KMS-11 (cell line): ENCODE results near the gene DDX51.

Source experiments
- H2AFZ ChIP-seq: fragments of 200-600 bp; sonication (generic); 2 replicates; pipeline ENCODE4 v1.6.1; 2016; ENCODE audit warnings: antibody characterized with exemption, mixed run types, low read depth
- H3K27ac ChIP-seq: fragments of 200-600 bp; sonication (generic); 2 replicates; pipeline ENCODE4 v1.6.1; 2016; ENCODE audit warnings: mild to moderate bottlenecking, mixed run types
- H3K27me3 ChIP-seq: fragments of 200-600 bp; sonication (generic); 2 replicates; pipeline ENCODE4 v1.6.1; 2017; ENCODE audit warnings: mild to moderate bottlenecking, low read depth, mixed run types, moderate library complexity; ENCODE audit not compliant: insufficient read depth
- H3K36me3 ChIP-seq: fragments of 200-600 bp; sonication (generic); 2 replicates; pipeline ENCODE4 v1.6.1; 2017; ENCODE audit warnings: mild to moderate bottlenecking, mixed run types; ENCODE audit not compliant: insufficient read depth
- H3K4me1 ChIP-seq: fragments of 200-600 bp; sonication (generic); 2 replicates; pipeline ENCODE4 v1.6.1; 2016; ENCODE audit warnings: mild to moderate bottlenecking, low read depth, mixed run types; ENCODE audit not compliant: poor library complexity, severe bottlenecking
- H3K4me2 ChIP-seq: fragments of 200-600 bp; sonication (generic); 2 replicates; pipeline ENCODE4 v1.7.0; 2016; ENCODE audit warnings: mild to moderate bottlenecking, mixed run types
- H3K4me3 ChIP-seq: fragments of 200-600 bp; sonication (generic); IDR thresholded peaks from 2 replicates; pipeline ENCODE4 v1.6.1; 2017; ENCODE audit warnings: low read depth, low read length, mixed read lengths; ENCODE audit not compliant: insufficient read depth
- H3K79me2 ChIP-seq: fragments of 200-600 bp; sonication (generic); 2 replicates; pipeline ENCODE4 v1.6.1; 2016; ENCODE audit warnings: low read depth, mixed run types; ENCODE audit not compliant: insufficient read depth
- H3K9ac ChIP-seq: fragments of 200-600 bp; sonication (generic); 2 replicates; pipeline ENCODE4 v1.6.1; 2016; ENCODE audit warnings: mild to moderate bottlenecking, mixed run types
- H4K20me1 ChIP-seq: fragments of 200-600 bp; sonication (generic); 2 replicates; pipeline ENCODE4 v1.6.1; 2016; ENCODE audit warnings: mild to moderate bottlenecking, mixed run types; ENCODE audit not compliant: insufficient read depth
- TF ChIP-seq, protein P1 (sequence below): fragments of 200-600 bp; sonication (generic); conservative IDR thresholded peaks from 2 replicates; pipeline ENCODE4 v1.6.1; 2017; ENCODE audit warnings: low read depth, mild to moderate bottlenecking, antibody characterized with exemption, low read length, moderate library complexity, mixed read lengths

Gene DDX51

DNA sequence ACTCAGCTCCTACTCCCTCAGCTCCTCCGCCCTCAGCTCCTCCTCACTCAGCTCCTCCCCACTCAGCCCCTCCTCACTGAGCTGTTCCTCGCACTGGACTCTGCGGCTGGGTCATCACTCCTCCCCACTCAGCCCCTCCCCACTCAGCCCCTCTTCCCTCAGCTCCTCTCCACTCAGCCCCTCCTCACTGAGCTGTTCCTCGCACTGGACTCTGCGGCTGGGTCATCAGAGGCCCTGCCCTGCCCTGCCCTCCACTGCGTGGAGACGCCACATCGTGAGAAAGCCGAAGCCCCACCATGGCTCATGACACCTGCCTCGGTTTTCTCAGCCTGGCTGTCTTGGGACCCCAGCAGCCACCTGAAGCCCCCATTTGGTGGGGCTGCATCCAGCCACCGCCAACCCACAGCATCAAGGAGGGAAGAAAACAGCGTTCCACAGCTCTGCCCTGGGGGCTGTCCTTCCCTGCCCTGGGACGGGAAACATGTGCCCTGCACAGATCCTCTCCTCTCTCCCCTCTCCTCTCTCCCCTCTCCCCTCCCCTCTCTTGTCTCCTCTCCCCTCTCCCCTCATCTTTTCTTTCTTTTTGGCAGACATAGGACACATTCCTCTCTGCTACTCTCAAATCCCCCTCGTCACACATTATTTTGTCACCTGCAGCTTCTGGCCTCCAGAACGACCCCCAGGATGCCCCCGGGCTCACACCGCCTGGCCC lies 17.8 kb upstream of the DDX51 start:
- Histone ChIP-seq H3K4me1 (peaks cover 7% of the 10 kb centered on the region), H2AFZ (no peak overlapping the region), H3K27me3 (no peaks in the 10 kb centered on the region), H4K20me1 (no peaks in the 10 kb centered on the region), H3K36me3 (no peaks in the 10 kb centered on the region), H3K79me2 (no peaks in the 10 kb centered on the region), H3K4me3 (no peak overlapping the region), H3K27ac (no peak overlapping the region), H3K9ac (peak overlapping the region; percentile 3; the same call in 1 of the 2 replicates), H3K4me2 (peak overlapping the region; percentile 45)
- TF ChIP-seq, protein P1, sequence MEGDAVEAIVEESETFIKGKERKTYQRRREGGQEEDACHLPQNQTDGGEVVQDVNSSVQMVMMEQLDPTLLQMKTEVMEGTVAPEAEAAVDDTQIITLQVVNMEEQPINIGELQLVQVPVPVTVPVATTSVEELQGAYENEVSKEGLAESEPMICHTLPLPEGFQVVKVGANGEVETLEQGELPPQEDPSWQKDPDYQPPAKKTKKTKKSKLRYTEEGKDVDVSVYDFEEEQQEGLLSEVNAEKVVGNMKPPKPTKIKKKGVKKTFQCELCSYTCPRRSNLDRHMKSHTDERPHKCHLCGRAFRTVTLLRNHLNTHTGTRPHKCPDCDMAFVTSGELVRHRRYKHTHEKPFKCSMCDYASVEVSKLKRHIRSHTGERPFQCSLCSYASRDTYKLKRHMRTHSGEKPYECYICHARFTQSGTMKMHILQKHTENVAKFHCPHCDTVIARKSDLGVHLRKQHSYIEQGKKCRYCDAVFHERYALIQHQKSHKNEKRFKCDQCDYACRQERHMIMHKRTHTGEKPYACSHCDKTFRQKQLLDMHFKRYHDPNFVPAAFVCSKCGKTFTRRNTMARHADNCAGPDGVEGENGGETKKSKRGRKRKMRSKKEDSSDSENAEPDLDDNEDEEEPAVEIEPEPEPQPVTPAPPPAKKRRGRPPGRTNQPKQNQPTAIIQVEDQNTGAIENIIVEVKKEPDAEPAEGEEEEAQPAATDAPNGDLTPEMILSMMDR: no peak

GRCh38 chr12:132161036-132161781 lies 17.1 kb upstream of the DDX51 start:
- H4K20me1 ChIP-seq: no peaks in the 10 kb centered on the region
- TF ChIP-seq, protein P1: no peak
- H3K4me1 ChIP-seq: peaks cover 7% of the 10 kb centered on the region
- no peak overlapping the region for H3K9ac ChIP-seq
- H3K4me2 ChIP-seq: no peak overlapping the region
- H3K4me3 ChIP-seq: no peak overlapping the region
- H3K36me3 ChIP-seq: no peaks in the 10 kb centered on the region
- H2AFZ ChIP-seq: no peak overlapping the region
- no peaks in the 10 kb centered on the region for H3K27me3 ChIP-seq
- H3K27ac ChIP-seq: no peak overlapping the region
- H3K79me2 ChIP-seq: no peaks in the 10 kb centered on the region

DNA sequence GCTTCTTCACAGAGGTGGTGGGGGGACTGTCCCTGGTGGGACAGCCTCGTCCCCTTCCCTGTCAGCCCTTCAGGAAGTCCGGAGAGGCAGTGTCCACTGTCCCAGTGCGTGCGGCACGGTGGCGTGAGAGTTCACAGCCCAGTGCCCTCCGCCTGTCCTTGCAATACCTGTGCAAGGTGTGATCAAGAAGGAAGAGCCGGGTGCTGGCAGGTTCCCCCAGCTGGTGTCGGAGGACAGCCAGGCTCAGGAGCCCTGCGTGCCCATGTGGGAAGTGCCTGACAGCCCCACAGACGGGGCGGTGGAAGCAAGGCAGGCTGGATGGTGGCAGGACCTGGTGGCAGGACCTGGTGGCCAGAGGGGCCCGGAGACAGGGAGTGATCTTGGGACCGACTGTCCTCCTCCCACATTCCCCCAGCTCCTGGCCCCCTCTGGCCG lies 16.5 kb upstream of the DDX51 start:
- no peak overlapping the region for H3K9ac ChIP-seq

GRCh38 chr12:132160016-132160415 lies 15.9 kb upstream of the DDX51 start:
- Histone ChIP-seq H3K27me3 (no peaks in the 10 kb centered on the region), H3K79me2 (no peaks in the 10 kb centered on the region), H4K20me1 (no peaks in the 10 kb centered on the region), H3K4me1 (peaks cover 7% of the 10 kb centered on the region), H2AFZ (no peak overlapping the region), H3K4me2 (no peak overlapping the region), H3K27ac (no peak overlapping the region), H3K36me3 (no peaks in the 10 kb centered on the region), H3K4me3 (no peak overlapping the region), H3K9ac (no peak overlapping the region)
- TF ChIP-seq, protein P1: no peak

More for the DNA sequence above, 16.5 kb upstream of the DDX51 start:
- no peaks in the 10 kb centered on the region for H4K20me1 ChIP-seq
- H3K36me3 ChIP-seq: no peaks in the 10 kb centered on the region
- no peak overlapping the region for H3K4me3 ChIP-seq
- TF ChIP-seq, protein P1: no peak
- peaks cover 7% of the 10 kb centered on the region for H3K4me1 ChIP-seq
- H3K4me2 ChIP-seq: no peak overlapping the region
- no peaks in the 10 kb centered on the region for H3K27me3 ChIP-seq
- no peak overlapping the region for H3K27ac ChIP-seq
- no peaks in the 10 kb centered on the region for H3K79me2 ChIP-seq
- no peak overlapping the region for H2AFZ ChIP-seq
